ENCODE results near the gene CKS1B.

CKS1B gene

DNA sequence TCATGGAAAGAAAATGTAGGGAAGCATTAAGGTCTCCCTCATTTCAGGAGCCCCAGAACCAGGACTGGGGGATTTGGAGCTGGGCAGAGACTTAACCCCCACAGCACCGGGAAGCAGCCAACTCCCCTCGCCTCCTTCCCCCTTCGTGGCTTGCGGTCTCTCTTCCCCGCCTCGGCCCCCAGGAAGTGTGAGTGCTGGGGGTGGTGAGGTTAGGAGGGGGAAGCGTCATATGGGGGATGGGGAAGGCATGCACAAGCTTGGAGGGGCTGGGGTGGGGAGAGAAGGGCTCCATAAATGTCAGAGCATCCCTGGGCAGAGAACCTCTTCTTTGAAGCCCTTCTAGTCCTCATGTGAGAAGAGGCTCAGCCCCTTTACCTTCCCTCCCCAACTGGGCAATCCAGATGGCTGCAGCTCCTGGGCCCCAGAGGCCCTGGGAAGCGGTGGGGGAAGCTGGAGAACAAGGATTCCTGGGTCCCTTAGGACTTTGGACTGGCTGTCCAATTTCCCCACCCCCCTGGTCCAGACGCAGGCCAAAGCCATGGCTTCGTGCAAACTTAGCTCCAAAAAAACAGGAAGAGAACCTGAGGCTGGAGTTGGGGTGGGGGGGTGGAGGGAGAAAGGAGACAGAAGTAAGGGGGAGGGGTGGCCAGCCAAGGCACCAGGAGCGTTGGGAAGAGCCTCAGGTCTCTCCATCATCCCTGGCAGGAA lies 35.9 kb downstream of the CKS1B start:
- FAIRE-seq (no peak), DNase-seq (ENCODE audit: insufficient read length, low spot score) (no peak)
- TF ChIP-seq, protein P1, sequence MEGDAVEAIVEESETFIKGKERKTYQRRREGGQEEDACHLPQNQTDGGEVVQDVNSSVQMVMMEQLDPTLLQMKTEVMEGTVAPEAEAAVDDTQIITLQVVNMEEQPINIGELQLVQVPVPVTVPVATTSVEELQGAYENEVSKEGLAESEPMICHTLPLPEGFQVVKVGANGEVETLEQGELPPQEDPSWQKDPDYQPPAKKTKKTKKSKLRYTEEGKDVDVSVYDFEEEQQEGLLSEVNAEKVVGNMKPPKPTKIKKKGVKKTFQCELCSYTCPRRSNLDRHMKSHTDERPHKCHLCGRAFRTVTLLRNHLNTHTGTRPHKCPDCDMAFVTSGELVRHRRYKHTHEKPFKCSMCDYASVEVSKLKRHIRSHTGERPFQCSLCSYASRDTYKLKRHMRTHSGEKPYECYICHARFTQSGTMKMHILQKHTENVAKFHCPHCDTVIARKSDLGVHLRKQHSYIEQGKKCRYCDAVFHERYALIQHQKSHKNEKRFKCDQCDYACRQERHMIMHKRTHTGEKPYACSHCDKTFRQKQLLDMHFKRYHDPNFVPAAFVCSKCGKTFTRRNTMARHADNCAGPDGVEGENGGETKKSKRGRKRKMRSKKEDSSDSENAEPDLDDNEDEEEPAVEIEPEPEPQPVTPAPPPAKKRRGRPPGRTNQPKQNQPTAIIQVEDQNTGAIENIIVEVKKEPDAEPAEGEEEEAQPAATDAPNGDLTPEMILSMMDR (IDR thresholded peaks at IDR 0.05; ENCODE audit: insufficient read depth, missing control alignments): no peak

DNA sequence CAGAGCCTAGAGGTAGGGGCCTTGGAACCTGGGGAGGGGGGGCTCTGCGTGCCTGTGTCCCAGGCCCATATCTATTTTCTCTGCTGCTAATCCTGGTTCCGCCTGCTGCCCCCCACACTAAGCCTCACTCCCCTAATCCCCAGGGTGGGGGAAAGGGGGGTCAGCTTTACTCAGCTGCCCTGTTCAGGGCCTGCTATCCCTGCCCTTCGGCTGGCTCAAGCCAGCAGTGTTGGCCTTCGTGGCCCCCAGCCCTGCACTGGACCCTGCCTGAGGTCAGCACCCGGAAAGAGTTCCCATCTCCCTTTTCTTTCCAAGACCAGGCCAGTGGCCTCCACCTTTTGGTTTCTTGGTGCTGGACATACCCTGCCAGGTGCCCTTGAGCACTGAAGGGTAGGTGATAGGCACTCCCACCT lies 36.5 kb downstream of the CKS1B start:
- FAIRE-seq (no peak), DNase-seq (ENCODE audit: insufficient read length, low spot score) (peak; percentile 88)
- TF ChIP-seq, protein P1 (IDR thresholded peaks at IDR 0.05; ENCODE audit: insufficient read depth, missing control alignments): no peak

DNA sequence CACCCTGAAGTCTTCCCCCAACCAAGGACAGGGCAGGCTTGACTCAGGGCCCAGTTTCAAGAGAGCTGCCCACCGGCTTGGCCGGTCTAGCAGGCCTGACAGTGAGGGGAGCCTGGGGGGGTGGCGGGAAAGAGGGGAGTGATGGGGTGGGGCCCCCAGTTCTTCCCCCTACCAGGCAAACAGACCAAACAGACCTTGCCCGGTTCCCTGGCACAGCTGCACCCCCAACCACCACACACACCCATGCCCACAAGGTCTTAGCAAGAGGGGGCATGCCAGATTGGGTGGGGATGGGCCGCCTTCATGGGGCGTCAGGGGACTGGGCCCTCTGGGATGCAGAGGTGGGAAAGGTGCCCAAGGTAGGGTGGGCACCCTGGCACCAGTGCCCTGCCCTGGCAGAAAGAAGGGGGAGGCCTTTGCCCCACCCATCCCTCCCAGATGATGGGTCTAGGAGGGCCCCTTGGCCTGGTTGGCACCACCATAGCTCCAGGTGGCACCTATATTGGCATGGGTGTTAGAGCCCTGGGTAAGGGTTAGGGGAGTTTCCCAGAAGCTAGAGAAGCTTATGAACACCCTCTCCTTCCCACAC lies 37.0 kb downstream of the CKS1B start:
- FAIRE-seq: no peak
- TF ChIP-seq, protein P1 (IDR thresholded peaks at IDR 0.05; ENCODE audit: insufficient read depth, missing control alignments): no peak
- no peak for DNase-seq (ENCODE audit: insufficient read length, low spot score)

DNA sequence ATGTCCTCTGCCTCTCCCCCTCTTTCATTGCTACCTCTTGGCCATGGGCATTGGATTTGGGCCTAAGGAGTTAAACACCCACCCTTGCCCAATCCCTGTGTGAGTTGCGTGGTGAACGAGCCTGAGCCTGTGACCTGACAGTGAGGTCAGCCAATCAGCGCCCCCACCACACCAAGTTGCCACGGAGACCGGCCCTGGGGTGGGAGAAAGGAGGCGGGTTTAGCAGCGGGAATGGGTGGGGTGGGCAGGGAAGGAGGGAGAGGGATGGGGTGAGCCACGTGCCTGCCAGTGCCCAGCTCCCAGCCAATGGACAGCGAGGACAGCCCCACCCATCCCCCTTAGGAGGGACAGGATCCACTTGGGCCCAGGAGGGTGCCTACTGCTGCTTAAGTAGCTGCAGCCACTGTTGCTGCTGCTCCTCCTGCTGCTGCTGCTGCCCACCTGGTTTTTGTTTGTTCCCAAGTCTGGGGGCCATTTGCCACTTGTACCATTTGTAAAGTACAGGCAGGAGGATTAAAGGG lies 37.6 kb downstream of the CKS1B start:
- peak; percentile 96 for FAIRE-seq
- TF ChIP-seq, protein P1 (IDR thresholded peaks at IDR 0.05; ENCODE audit: insufficient read depth, missing control alignments): no peak
- DNase-seq (ENCODE audit: insufficient read length, low spot score): peak; percentile 94

DNA sequence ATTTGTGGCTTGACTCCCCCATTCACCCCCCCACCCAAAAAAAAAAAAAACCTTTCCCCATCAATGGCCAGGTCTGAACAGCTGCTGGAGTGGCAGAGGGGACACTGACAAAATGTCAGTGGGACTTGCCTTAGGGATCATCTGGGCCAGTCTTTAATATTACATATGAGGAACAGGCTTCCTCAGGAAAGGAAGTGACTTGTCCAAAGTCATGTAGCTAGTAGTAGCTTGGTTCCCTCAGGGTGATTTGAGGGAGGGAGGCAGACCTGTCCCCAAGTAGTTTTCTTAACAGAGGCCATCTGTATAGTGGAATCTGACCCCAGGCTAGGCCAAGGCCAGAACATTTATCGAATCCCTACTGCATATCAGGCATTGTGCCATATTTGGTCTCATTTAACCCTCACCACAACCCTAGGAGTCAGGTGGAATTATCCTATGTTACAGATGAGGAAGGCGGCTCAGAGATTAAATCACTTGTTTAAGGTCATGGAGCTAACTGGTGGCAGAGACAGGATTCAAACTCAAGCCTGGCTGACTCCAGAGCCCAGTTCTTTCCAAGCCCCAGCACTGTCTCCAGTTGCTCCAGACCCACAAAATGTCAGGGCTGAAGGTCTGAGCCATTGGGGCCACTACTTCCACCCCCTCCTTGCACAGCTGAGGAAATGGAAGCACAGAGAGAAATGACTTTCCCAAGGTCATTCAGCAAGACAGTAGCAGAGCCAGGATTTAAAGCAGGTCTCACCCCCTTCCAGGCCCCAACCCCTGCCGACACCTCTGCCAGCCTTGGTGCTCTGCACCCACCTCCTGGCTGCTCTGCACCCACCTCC lies 38.5 kb downstream of the CKS1B start:
- FAIRE-seq: no peak
- no peak for DNase-seq (ENCODE audit: insufficient read length, low spot score)
- TF ChIP-seq, protein P1 (IDR thresholded peaks at IDR 0.05; ENCODE audit: insufficient read depth, missing control alignments): no peak

DNA sequence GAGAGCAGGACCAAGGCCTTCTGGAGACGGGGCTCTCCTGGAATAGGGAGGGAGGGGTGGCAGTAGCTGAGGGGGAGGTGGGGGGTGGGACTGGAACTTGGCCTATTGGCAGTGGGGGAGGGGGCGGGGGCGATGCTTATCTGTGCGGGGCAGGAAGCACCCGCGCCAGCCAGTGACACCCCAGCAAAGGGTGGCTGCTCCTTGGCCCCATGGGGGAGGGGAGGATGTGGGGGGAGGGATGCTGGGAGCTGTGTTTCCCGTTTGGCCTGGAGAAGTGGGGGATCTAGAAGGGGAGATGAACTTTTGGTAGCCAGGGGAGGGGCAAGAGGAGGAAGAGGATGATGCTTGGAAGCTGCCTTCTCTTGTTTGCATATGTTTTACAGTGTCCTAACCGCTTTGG lies 39.2 kb downstream of the CKS1B start:
- DNase-seq (ENCODE audit: insufficient read length, low spot score): no peak
- FAIRE-seq: no peak
- TF ChIP-seq, protein P1 (IDR thresholded peaks at IDR 0.05; ENCODE audit: insufficient read depth, missing control alignments): no peak

All from D721Med (cell line).